SHP77 (cell line): ENCODE measurements around the gene ZFP30.
"Not testable (repeated sequence)": the region's sequence is repeated elsewhere in the genome, so short reads cannot be mapped to it uniquely, and the experiment has no call there.

Experiments
- DNase-seq, 2 experiments: peaks; one replicate each; lab custom pipeline; 2025; lab: John Stamatoyannopoulos, UW

The ZFP30 gene

GRCh38 chr19:37655301-37655688, at the start of gene ZFP30:
TSS of gene ZFP30 (minus strand) at chr19:37655465. CDS start at chr19:37647822, 7,643 bp downstream.
- DNase-seq = peak; percentile 82 to 94

- no peak for DNase-seq
Observed at GRCh38 chr19:37699057-37699456, 43.8 kb upstream of the ZFP30 start.

- DNase-seq = no peak
Observed at GRCh38 chr19:37698216-37698615, 43.0 kb upstream of the ZFP30 start.

- no peak for DNase-seq
Observed at GRCh38 chr19:37695144-37695899, 40.1 kb upstream of the ZFP30 start.

GRCh38 chr19:37692956-37693620, 37.8 kb upstream of the ZFP30 start:
- no peak for DNase-seq

- no peak for DNase-seq
Observed at GRCh38 chr19:37691881-37692504, 36.7 kb upstream of the ZFP30 start.

- DNase-seq = no peak
Observed at GRCh38 chr19:37683520-37683919, 28.3 kb upstream of the ZFP30 start.

GRCh38 chr19:37669450-37669914, 14.2 kb upstream of the ZFP30 start:
- DNase-seq = no peak

- not testable (repeated sequence) for DNase-seq
Observed at GRCh38 chr19:37657157-37657556, 1.9 kb upstream of the ZFP30 start.

GRCh38 chr19:37655689-37656371, 565 bp upstream of the ZFP30 start:
- DNase-seq = peak; percentile 72 to 75

- peak; percentile 51 to 80 for DNase-seq
Observed at GRCh38 chr19:37654629-37655300, 500 bp downstream of the ZFP30 start.

GRCh38 chr19:37654118-37654517, 1.1 kb downstream of the ZFP30 start:
- DNase-seq = no peak

GRCh38 chr19:37635076-37636056, 19.9 kb downstream of the ZFP30 start:
- DNase-seq = no peak

- DNase-seq = peak; percentile 50 to 51
Observed at GRCh38 chr19:37594982-37595382, 60.3 kb downstream of the ZFP30 start.

GRCh38 chr19:37594304-37594981, 60.8 kb downstream of the ZFP30 start, which contains the start of the genes ZNF540 and ZNF571:
TSS of gene ZNF540 (plus strand) at chr19:37594876. CDS start at chr19:37598448, 3,572 bp downstream.
TSS of gene ZNF571 (minus strand) at chr19:37594792. CDS start at chr19:37586676, 8,116 bp downstream.
- peak; percentile 95 to 99 for DNase-seq

- DNase-seq = no peak
Observed at GRCh38 chr19:37593996-37594303, 61.3 kb downstream of the ZFP30 start.

GRCh38 chr19:37583340-37583739, 71.9 kb downstream of the ZFP30 start:
- DNase-seq = no peak

- no peak for DNase-seq
Observed at GRCh38 chr19:37572203-37572602, 83.1 kb downstream of the ZFP30 start.

- DNase-seq = no peak
Observed at GRCh38 chr19:37565370-37565669, 89.9 kb downstream of the ZFP30 start.
